HG03442 (cell line): ENCODE data around the gene ZNF525.
"Not testable (repeated sequence)": the region's sequence is repeated elsewhere in the genome, so short reads cannot be mapped to it uniquely, and the experiment has no call there.

Experiments used
- ATAC-seq: cut with Tn5 transposase; IDR thresholded peaks from one replicate; pipeline ENCODE4 v1.9.1; 2021; ENCODE audit warnings: mild to moderate bottlenecking, moderate library complexity; ENCODE audit not compliant: unreplicated experiment

The ZNF525 gene

DNA sequence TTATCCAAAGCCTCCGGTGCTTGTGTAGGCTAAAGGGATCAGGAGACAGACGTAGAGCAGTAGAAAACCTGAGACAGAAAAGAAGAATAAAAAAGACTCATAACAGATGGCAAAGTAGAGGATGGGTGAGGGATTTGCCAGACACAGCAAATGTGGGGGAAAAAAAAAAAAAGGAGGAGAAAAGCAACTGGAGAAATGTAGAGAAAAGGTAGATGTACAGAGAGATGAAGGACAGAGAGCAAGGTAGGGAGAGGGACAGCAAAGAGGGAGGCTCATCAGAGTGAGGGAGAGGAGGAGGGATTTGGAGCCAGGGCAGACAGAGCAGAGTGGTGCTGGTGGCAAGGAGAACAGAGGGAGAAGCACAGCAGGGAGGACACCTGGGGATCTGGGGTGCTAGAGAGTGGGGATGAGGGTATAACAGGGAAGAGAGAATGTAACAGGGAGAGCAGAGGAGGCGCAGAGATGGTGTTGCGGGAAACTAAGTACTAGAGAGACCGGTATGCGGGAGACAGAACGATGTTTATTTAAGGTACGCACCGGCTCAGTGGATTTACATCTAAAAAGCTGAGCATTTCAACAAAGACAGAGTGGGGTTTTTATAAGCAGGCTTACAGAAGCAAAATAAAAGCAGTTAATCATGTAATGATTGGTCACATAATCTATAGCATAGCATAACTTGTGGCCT is 30.5 kb downstream of the ZNF525 start:
- ATAC-seq = not testable (repeated sequence)

- ATAC-seq = no peak
These were observed 31.0 kb downstream of the ZNF525 start for GRCh38 chr19:53396525-53396868.

DNA sequence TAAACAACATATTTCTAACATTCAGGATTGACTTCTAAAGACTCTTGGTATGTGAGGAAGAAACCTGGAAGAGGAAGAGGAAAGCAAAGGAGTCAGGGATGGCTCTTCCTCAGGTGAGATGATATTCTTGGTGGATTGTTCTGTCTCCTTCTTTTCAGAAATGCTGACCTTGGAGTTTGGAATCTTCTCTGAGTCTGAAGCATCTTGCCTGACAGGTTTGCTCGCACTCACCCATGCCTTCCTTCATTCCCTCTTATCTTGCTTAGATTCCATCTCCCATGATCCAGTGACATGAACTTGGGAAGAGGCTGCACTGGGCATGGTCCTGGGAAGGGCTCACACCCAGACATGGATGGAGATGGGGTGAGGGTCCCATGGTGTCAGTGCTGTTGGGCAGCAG is 32.4 kb downstream of the ZNF525 start:
- not testable (repeated sequence) for ATAC-seq

GRCh38 chr19:53409505-53410204 is 44.1 kb downstream of the ZNF525 start:
- ATAC-seq = no peak

DNA sequence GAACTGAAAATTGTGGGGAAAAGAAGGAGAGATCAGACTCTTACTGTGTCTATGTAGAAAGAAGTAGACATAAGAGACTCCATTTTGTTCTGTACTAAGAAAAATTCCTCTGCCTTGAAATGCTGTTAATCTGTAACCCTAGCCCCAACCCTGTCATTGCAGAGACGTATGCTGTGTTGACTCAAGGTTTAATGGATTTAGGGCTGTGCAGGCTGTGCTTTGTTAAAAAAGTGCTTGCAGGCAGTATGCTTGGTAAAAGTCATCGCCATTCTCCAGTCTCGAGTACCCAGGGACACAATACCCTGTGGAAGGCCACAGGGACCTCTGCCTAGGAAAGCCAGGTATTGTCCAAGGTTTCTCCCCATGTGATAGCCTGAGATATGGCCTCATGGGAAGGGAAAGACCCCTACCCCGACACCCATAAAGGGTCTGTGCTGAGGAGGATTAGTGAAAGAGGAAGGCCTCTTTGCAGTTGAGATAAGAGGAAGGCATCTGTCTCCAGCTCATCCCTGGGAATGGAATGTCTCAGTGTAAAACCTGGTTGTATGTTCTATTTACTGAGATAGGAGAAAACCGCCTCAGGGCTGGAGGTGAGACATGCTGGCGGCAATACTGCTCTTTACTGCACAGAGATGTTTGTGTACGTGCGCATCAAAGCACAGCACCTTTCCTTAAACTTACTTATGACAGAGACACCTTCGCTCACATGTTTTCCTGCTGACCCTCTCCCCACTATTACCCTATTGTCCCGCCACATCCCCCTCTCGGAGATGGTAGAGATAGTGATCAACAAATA is 55.2 kb downstream of the ZNF525 start:
- not testable (repeated sequence) for ATAC-seq

DNA sequence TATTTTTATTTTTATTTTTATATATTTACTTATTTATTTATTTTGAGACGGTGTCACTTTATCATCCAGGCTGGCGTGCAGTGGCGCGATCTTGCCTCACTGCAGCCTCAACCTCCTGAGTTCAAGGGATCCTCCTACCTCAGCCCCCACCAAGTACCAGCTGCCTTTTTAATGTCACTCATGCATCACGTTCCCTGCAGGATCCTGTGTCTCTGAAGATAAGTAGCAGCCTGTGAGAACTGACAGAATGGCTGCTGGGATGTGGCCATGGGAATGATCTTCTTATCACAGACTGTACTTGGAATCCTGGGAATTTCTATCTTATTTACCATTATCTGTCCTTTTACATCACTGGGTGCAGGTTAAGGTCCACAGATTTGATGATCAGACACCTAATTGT is 57.0 kb downstream of the ZNF525 start:
- no peak for ATAC-seq

DNA sequence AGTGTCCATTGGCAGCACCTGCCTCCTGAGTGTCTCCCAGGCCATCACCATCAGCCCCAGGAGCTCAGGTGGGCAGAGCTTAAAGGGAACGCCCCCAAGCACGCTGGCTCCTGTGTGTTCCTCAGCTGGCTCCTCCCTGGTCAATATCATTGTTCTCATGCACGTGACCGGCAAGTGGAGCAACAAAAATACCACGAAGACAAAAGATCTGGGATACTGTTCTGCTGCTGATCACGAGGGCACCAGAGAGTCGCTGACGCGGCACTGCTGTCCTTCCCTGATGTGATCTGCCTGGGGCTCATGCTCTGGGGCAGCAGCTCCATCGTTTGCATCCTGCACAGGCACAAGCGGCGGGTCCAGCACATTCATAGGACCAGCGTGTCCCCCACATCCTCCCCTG is 57.6 kb downstream of the ZNF525 start:
- not testable (repeated sequence) for ATAC-seq

DNA sequence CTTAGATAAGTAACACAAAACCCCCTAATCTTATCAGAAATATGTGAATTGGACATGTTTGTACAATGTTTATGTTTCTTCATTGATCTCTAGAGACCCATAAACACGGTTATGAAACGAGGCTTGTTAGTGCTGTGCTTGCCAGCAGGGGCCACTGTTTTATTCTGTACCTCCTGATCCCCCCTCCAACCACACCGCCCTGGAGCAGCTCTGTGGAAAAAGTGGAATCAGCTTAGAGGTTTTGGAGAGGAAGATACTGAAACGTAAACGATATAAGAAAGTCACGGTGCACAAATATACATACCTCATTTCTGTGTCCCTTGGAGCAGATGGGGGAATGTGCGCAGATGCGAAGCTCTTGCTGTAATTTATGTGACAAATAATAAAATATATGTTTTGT is 58.2 kb downstream of the ZNF525 start:
- ATAC-seq = not testable (repeated sequence)

GRCh38 chr19:53424968-53425597 is 59.6 kb downstream of the ZNF525 start:
- no peak for ATAC-seq

- ATAC-seq = peak; percentile 96
These were observed 66.0 kb downstream of the ZNF525 start, which contains the start of gene ZNF761 for GRCh38 chr19:53431399-53432087. ZNF761 (plus strand) TSS chr19:53431984; CDS start chr19:53447269, 15,285 bp downstream.

GRCh38 chr19:53432088-53432661 is 66.7 kb downstream of the ZNF525 start:
- peak; percentile 19 for ATAC-seq
